Measurements from ENCODE around the gene GLOD5.
"Not testable (repeated sequence)": the region's sequence is repeated elsewhere in the genome, so short reads cannot be mapped to it uniquely, and the experiment has no call there.

GLOD5 gene

DNA sequence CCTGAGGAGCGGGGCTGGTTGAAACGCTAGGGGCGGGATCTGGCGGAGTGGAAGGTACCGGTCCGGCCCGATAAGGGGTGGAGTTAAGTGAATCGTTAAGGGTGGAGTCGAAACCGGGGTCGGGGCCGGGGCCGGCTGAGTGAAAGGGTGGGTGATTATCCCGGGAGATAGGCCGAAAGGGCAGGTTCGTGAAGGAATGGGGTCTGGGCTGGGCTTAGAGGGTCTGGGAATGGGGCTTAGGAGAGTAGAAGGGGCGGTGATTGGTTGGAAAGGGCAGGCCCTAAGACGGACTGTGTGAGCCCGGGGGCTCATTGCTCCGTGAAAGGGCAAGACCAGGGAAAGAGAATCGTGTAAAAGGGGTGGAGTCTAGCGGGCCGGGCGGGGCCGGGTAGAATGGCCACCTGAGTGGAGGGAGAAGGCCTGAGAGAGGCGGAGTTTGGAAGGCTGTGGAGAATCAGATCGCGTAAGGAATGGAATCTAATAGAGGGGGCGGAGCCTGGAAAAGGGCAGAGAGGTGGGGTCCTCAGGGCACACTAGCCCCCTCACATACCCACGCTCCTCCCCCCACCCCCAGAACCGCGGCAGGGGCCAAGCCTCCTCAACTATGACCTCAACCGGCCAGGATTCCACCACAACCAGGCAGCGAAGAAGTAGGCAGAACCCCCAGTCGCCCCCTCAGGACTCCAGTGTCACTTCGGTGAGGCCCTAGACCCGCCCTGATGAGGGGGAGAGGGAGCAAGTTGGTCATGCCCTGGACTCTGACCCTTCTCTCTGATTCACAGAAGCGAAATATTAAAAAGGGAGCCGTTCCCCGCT, 40.8 kb downstream of the GLOD5 start:
- Histone ChIP-seq H3K9ac (ENCODE audit: low read length in 5 of 5) (peak overlapping the region in 4 of 5 donors; percentile 63 to 86 (median 84)), H3K36me3 (ENCODE audit: control insufficient read depth in 5 of 5, insufficient read depth in 5 of 5, low read length in 5 of 5) (peaks cover 5 to 20% (median 11%) of the 10 kb centered on the region in 5 donors), H3K9me3 (ENCODE audit: control insufficient read depth in 5 of 5, low read length in 5 of 5) (no peaks in the 10 kb centered on the region), H3K27ac (ENCODE audit: low read depth, low read length) (peak overlapping the region; percentile 90), H3K4me1 (ENCODE audit: control insufficient read depth in 5 of 5, insufficient read depth in 5 of 5, low read length in 5 of 5) (peaks cover 0 to 16% (median 11%) of the 10 kb centered on the region in 5 donors), H3K27me3 (ENCODE audit: control insufficient read depth in 5 of 5, insufficient read depth in 4 of 5, low read length in 5 of 5) (peaks cover 0 to 9% (median 3%) of the 10 kb centered on the region in 5 donors), H3K4me3 (ENCODE audit: low read depth in 1 of 5, low read length in 5 of 5) (peak overlapping the region; percentile 60 to 83 (median 72))

DNA sequence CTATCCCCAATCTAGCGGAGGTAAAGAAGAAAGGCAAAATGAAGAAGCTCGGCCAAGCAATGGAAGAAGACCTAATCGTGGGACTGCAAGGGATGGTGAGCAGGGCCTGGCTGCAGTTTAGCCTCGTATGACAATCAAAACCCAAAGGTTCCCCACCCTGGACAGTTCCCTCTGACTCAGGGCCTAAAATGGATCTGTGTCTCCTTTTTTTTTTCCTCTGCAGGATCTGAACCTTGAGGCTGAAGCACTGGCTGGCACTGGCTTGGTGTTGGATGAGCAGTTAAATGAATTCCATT, 41.3 kb downstream of the GLOD5 start:
- Histone ChIP-seq H3K4me1 (ENCODE audit: control insufficient read depth in 5 of 5, insufficient read depth in 5 of 5, low read length in 5 of 5) (peaks cover 0 to 16% (median 11%) of the 10 kb centered on the region in 5 donors), H3K4me3 (ENCODE audit: low read depth in 1 of 5, low read length in 5 of 5) (peak overlapping the region; percentile 10 to 83 (median 72)), H3K36me3 (ENCODE audit: control insufficient read depth in 5 of 5, insufficient read depth in 5 of 5, low read length in 5 of 5) (peaks cover 5 to 22% (median 13%) of the 10 kb centered on the region in 5 donors), H3K27ac (ENCODE audit: low read depth, low read length) (peak overlapping the region; percentile 90), H3K9ac (ENCODE audit: low read length in 5 of 5) (peak overlapping the region in 2 of 5 donors; percentile 63 to 86), H3K27me3 (ENCODE audit: control insufficient read depth in 5 of 5, insufficient read depth in 4 of 5, low read length in 5 of 5) (peaks cover 0 to 6% (median 3%) of the 10 kb centered on the region in 5 donors), H3K9me3 (ENCODE audit: control insufficient read depth in 5 of 5, low read length in 5 of 5) (no peaks in the 10 kb centered on the region)

DNA sequence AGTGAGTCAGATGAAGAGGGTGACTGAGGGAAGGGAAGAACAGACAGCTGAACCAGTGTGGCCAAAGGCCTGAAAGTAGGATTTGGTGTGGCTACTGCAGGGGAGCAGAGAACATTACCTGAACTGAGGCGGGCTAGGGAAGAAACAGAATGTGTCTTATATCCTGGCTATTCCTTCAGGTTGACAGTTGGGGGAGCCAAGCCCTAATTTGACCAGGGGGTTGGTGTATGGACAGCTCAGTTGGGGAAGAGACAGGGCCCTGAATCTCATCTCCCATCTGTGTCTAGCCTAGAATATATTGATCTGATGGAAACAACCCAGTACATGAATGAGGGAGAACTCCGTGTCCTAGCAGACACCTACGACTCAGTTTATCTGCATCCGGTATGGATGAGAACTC, 44.5 kb downstream of the GLOD5 start:
- Histone ChIP-seq H3K9me3 (ENCODE audit: control insufficient read depth in 5 of 5, low read length in 5 of 5) (no peaks in the 10 kb centered on the region), H3K4me3 (ENCODE audit: low read depth in 1 of 5, low read length in 5 of 5) (no peak overlapping the region), H3K9ac (ENCODE audit: low read length in 5 of 5) (no peak overlapping the region), H3K4me1 (ENCODE audit: control insufficient read depth in 5 of 5, insufficient read depth in 5 of 5, low read length in 5 of 5) (peaks cover 0 to 9% (median 5%) of the 10 kb centered on the region in 5 donors), H3K27ac (ENCODE audit: low read depth, low read length) (no peak overlapping the region), H3K36me3 (ENCODE audit: control insufficient read depth in 5 of 5, insufficient read depth in 5 of 5, low read length in 5 of 5) (peaks cover 12 to 32% (median 17%) of the 10 kb centered on the region in 5 donors), H3K27me3 (ENCODE audit: control insufficient read depth in 5 of 5, insufficient read depth in 4 of 5, low read length in 5 of 5) (peaks cover 0 to 6% (median 3%) of the 10 kb centered on the region in 5 donors)

DNA sequence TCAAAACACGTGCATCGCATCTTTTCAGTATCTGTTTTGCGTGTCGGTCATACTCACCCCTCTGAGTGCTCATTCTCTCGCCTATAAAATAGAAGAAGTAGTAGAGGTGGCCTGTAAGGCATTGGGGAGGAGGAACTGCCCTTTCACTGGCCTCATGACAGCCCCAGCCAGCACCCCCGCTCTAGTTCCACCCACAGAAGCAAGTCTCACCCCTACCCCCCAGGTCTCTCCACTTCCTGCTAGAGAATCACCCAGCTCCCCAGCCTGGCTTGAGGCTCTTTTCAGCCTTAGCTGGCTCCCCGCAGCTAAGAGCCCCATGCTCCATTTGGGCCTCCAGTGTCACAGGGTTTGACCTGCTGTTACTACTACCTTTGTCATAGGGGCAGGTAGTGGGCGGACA, 52.1 kb downstream of the GLOD5 start:
- Histone ChIP-seq H3K9ac (ENCODE audit: low read length in 5 of 5) (no peak overlapping the region), H3K36me3 (ENCODE audit: control insufficient read depth in 5 of 5, insufficient read depth in 5 of 5, low read length in 5 of 5) (peaks cover 4 to 48% (median 39%) of the 10 kb centered on the region in 5 donors), H3K4me3 (ENCODE audit: low read depth in 1 of 5, low read length in 5 of 5) (no peak overlapping the region), H3K27ac (ENCODE audit: low read depth, low read length) (no peak overlapping the region), H3K4me1 (ENCODE audit: control insufficient read depth in 5 of 5, insufficient read depth in 5 of 5, low read length in 5 of 5) (no peaks in the 10 kb centered on the region), H3K27me3 (ENCODE audit: control insufficient read depth in 5 of 5, insufficient read depth in 4 of 5, low read length in 5 of 5) (peaks cover 0 to 7% (median 4%) of the 10 kb centered on the region in 5 donors), H3K9me3 (ENCODE audit: control insufficient read depth in 5 of 5, low read length in 5 of 5) (no peaks in the 10 kb centered on the region)

DNA sequence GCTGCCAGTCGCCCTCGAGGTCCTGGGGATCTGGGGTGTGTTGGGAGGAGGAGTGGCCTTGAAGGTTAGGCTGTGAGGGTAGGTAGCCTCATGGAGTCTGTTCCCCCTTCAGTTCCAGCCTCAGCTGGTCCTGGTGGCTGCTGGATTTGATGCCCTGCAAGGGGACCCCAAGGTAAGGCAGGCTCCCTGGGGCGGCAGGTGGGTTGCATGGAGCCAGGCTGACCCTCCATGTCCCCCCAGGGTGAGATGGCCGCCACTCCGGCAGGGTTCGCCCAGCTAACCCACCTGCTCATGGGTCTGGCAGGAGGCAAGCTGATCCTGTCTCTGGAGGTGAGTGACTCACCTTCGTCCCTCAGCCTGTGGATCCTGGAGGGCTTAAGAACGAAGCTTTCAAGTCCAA, 53.2 kb downstream of the GLOD5 start:
- Histone ChIP-seq H3K9me3 (ENCODE audit: control insufficient read depth in 5 of 5, low read length in 5 of 5) (no peaks in the 10 kb centered on the region), H3K27ac (ENCODE audit: low read depth, low read length) (no peak overlapping the region), H3K4me1 (ENCODE audit: control insufficient read depth in 5 of 5, insufficient read depth in 5 of 5, low read length in 5 of 5) (no peaks in the 10 kb centered on the region), H3K36me3 (ENCODE audit: control insufficient read depth in 5 of 5, insufficient read depth in 5 of 5, low read length in 5 of 5) (peaks cover 0 to 54% (median 39%) of the 10 kb centered on the region in 5 donors), H3K27me3 (ENCODE audit: control insufficient read depth in 5 of 5, insufficient read depth in 4 of 5, low read length in 5 of 5) (peaks cover 0 to 7% (median 4%) of the 10 kb centered on the region in 5 donors), H3K4me3 (ENCODE audit: low read depth in 1 of 5, low read length in 5 of 5) (no peak overlapping the region), H3K9ac (ENCODE audit: low read length in 5 of 5) (no peak overlapping the region)

DNA sequence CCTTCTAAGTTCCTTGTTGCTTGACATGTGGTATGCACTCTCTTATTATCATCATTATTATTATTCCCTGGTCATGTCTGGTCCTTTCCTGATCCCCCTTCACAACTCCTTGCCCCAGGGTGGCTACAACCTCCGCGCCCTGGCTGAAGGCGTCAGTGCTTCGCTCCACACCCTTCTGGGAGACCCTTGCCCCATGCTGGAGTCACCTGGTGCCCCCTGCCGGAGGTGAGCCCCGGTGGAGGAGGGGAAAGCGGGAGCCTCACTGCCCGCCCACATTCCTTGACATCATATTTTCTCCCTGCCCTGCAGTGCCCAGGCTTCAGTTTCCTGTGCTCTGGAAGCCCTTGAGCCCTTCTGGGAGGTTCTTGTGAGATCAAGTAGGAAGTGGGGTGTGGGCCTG, 53.7 kb downstream of the GLOD5 start:
- H3K4me3 ChIP-seq (ENCODE audit: low read depth in 1 of 5, low read length in 5 of 5), result no peak overlapping the region
- H3K9ac ChIP-seq (ENCODE audit: low read length in 5 of 5), result no peak overlapping the region
- H3K27ac ChIP-seq (ENCODE audit: low read depth, low read length), result no peak overlapping the region
- peaks cover 0 to 8% (median 4%) of the 10 kb centered on the region in 5 donors for H3K27me3 ChIP-seq (ENCODE audit: control insufficient read depth in 5 of 5, insufficient read depth in 4 of 5, low read length in 5 of 5)
- H3K4me1 ChIP-seq (ENCODE audit: control insufficient read depth in 5 of 5, insufficient read depth in 5 of 5, low read length in 5 of 5), result no peaks in the 10 kb centered on the region
- no peaks in the 10 kb centered on the region for H3K9me3 ChIP-seq (ENCODE audit: control insufficient read depth in 5 of 5, low read length in 5 of 5)
- peaks cover 0 to 60% (median 42%) of the 10 kb centered on the region in 5 donors for H3K36me3 ChIP-seq (ENCODE audit: control insufficient read depth in 5 of 5, insufficient read depth in 5 of 5, low read length in 5 of 5)

DNA sequence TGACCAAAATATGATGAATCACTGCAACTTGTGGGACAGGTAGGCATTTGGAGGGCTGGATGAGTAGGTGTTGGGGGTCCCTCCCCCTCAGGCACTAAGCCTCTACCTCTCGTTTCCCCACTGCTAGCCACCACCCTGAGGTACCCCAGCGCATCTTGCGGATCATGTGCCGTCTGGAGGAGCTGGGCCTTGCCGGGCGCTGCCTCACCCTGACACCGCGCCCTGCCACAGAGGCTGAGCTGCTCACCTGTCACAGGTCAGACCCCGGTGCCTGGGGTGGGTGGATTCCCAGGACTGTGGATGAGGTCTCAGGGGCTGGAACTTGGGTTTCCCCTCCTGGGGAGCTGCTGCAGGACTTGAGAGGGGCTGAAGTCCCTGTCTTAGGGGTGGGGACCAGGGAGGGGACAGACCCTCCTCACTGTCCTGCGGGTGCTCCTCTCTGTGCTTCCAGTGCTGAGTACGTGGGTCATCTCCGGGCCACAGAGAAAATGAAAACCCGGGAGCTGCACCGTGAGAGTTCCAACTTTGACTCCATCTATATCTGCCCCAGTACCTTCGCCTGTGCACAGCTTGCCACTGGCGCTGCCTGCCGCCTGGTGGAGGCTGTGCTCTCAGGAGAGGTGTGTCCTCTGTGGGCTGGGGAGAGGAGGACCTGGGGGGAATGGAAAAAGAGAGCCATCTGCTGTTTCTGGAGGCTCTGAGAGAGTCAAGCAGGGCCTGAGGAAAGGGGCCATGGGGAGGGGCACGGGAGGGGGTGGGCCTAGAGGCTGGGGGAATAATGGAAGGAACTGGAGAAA, 54.7 kb downstream of the GLOD5 start:
- H3K27me3 ChIP-seq (ENCODE audit: control insufficient read depth in 5 of 5, insufficient read depth in 4 of 5, low read length in 5 of 5), result peaks cover 0 to 11% (median 6%) of the 10 kb centered on the region in 5 donors
- no peaks in the 10 kb centered on the region for H3K4me1 ChIP-seq (ENCODE audit: control insufficient read depth in 5 of 5, insufficient read depth in 5 of 5, low read length in 5 of 5)
- no peak overlapping the region for H3K27ac ChIP-seq (ENCODE audit: low read depth, low read length)
- H3K9me3 ChIP-seq (ENCODE audit: control insufficient read depth in 5 of 5, low read length in 5 of 5), result no peaks in the 10 kb centered on the region
- peaks cover 0 to 60% (median 44%) of the 10 kb centered on the region in 5 donors for H3K36me3 ChIP-seq (ENCODE audit: control insufficient read depth in 5 of 5, insufficient read depth in 5 of 5, low read length in 5 of 5)
- H3K9ac ChIP-seq (ENCODE audit: low read length in 5 of 5), result no peak overlapping the region
- no peak overlapping the region for H3K4me3 ChIP-seq (ENCODE audit: low read depth in 1 of 5, low read length in 5 of 5)

DNA sequence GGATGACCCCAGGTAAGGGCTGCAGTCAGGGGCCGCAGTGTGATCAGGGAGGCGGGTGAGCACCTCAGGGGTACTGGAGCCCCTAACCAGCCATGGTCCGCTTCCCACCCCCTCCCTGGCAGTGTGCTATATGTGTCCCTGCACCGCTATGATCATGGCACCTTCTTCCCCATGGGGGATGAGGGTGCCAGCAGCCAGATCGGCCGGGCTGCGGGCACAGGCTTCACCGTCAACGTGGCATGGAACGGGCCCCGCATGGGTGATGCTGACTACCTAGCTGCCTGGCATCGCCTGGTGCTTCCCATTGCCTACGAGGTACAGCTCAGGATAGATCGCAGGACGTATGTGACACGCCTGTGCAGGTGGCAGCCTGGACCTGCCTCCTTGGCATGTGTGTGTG, 56.6 kb downstream of the GLOD5 start:
- Histone ChIP-seq H3K9me3 (ENCODE audit: control insufficient read depth in 5 of 5, low read length in 5 of 5) (no peaks in the 10 kb centered on the region), H3K9ac (ENCODE audit: low read length in 5 of 5) (no peak overlapping the region), H3K27me3 (ENCODE audit: control insufficient read depth in 5 of 5, insufficient read depth in 4 of 5, low read length in 5 of 5) (peaks cover 0 to 15% (median 11%) of the 10 kb centered on the region in 5 donors), H3K4me1 (ENCODE audit: control insufficient read depth in 5 of 5, insufficient read depth in 5 of 5, low read length in 5 of 5) (no peaks in the 10 kb centered on the region), H3K4me3 (ENCODE audit: low read depth in 1 of 5, low read length in 5 of 5) (no peak overlapping the region), H3K27ac (ENCODE audit: low read depth, low read length) (no peak overlapping the region), H3K36me3 (ENCODE audit: control insufficient read depth in 5 of 5, insufficient read depth in 5 of 5, low read length in 5 of 5) (peaks cover 0 to 67% (median 47%) of the 10 kb centered on the region in 5 donors)

DNA sequence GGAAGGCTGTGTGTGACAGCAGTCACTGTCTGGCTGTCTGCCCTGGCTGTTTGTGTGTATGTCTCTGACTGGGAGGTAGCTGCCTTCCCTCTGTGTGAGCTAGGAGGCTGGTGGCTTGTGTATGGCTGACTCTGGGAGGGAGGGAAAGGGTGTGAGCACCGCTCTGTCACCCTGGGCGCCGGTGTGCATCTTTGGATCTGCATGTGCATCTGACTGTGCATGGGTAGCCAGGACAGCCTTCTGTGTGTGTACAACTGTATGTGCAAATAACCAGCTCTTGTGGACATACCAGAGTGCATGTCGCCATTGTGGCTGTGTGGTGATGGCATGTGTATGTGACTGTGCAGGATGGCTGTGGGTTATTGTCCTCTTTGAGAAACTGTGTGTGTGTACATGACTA, 57.3 kb downstream of the GLOD5 start:
- Histone ChIP-seq H3K4me1 (ENCODE audit: control insufficient read depth in 5 of 5, insufficient read depth in 5 of 5, low read length in 5 of 5) (no peaks in the 10 kb centered on the region), H3K36me3 (ENCODE audit: control insufficient read depth in 5 of 5, insufficient read depth in 5 of 5, low read length in 5 of 5) (peaks cover 0 to 75% (median 54%) of the 10 kb centered on the region in 5 donors), H3K9ac (ENCODE audit: low read length in 5 of 5) (no peak overlapping the region), H3K4me3 (ENCODE audit: low read depth in 1 of 5, low read length in 5 of 5) (no peak overlapping the region), H3K27ac (ENCODE audit: low read depth, low read length) (no peak overlapping the region), H3K27me3 (ENCODE audit: control insufficient read depth in 5 of 5, insufficient read depth in 4 of 5, low read length in 5 of 5) (peaks cover 0 to 19% (median 14%) of the 10 kb centered on the region in 5 donors), H3K9me3 (ENCODE audit: control insufficient read depth in 5 of 5, low read length in 5 of 5) (no peaks in the 10 kb centered on the region)

DNA sequence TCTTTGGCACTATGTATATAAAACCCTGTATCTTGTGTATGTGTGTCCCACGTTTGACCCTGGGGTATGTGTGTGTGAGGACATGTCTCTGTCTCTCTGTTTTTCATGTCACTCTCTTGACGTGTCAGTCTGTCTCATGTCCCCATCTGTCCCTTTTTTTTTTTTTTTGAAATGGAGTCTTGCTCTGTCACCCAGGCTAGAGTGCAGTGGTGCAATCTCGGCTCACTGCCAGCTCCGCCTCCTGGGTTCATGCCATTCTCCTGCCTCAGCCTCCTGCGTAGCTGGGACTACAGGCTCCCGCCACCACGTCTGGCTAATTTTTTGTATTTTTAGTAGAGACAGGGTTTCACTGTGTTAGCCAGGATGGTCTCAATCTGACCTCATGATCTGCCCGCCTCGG, 57.8 kb downstream of the GLOD5 start:
- H3K27ac ChIP-seq (ENCODE audit: low read depth, low read length); H3K9ac ChIP-seq (ENCODE audit: low read length in 5 of 5); H3K4me1 ChIP-seq (ENCODE audit: control insufficient read depth in 5 of 5, insufficient read depth in 5 of 5, low read length in 5 of 5); H3K9me3 ChIP-seq (ENCODE audit: control insufficient read depth in 5 of 5, low read length in 5 of 5); H3K4me3 ChIP-seq (ENCODE audit: low read depth in 1 of 5, low read length in 5 of 5): not testable (repeated sequence)
- Histone ChIP-seq H3K36me3 (ENCODE audit: control insufficient read depth in 5 of 5, insufficient read depth in 5 of 5, low read length in 5 of 5) (peaks cover 0 to 77% (median 58%) of the 10 kb centered on the region in 5 donors), H3K27me3 (ENCODE audit: control insufficient read depth in 5 of 5, insufficient read depth in 4 of 5, low read length in 5 of 5) (peaks cover 0 to 23% (median 14%) of the 10 kb centered on the region in 5 donors)
